HG03575 (cell line): Measurements from ENCODE around the gene PPP6R3.
"Not testable (repeated sequence)": the region's sequence is repeated elsewhere in the genome, so short reads cannot be mapped to it uniquely, and the experiment has no call there.

Experiments used
- ATAC-seq: cut with Tn5 transposase; IDR thresholded peaks from one replicate; pipeline ENCODE4 v1.9.1; 2021; ENCODE audit not compliant: unreplicated experiment, insufficient number of reproducible peaks, low FRiP score; ENCODE audit errors: extremely low read depth

The PPP6R3 gene

DNA sequence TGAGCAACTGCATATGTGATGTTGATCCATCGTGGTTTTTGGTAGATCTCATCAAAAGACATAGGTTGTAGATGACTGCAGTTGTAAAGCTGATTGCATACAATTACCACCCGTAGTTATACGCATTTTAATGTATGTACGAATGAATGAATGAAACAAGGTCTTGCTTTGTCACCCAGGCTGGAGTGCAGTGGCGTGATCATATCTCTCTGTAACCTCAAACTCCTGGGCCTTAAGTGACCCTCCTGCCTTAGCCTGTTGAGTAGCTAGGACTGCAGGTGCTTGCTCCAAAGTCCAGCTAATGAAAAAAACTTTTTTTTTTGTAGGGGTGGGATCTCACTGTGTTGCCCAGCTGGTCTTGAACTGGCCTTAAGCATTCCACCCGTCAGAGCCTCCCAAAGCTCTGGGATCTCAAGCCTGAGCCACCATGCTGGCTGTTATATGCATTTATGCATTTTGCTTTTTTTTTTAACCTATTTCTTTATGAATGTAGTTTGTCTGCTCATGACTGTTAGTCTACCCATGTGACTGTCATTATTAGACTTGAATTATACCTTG lies 53.5 kb downstream of the PPP6R3 start:
- ATAC-seq, result no peak

DNA sequence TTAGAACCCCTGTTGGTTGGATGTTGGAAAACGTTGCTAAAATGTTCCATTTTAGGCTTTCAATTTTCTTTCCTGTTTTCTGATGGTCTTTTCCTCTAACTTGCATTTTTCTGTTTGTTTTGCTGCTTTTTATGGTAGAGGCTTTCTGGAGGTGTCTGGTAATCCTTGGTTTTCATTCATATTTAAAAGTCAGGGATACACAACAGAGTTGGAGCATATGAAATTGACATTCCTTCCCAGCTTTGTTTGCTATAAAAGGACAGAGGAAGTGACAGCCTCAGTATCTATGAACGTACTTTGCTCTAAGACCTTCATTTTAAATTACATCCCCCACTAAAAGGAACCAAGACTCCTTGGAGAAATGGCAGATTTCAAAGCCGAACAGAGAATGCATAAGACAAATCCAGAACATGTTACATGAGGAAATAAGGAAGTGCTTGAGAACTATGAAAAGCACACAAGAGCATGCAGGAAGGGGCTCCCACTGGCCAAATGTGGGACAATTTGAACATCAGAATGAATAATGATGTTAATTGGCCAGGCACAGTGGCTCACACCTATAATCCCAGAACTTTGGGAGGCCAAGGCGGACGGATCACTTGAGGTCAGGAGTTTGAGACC lies 56.7 kb downstream of the PPP6R3 start:
- no peak for ATAC-seq

DNA sequence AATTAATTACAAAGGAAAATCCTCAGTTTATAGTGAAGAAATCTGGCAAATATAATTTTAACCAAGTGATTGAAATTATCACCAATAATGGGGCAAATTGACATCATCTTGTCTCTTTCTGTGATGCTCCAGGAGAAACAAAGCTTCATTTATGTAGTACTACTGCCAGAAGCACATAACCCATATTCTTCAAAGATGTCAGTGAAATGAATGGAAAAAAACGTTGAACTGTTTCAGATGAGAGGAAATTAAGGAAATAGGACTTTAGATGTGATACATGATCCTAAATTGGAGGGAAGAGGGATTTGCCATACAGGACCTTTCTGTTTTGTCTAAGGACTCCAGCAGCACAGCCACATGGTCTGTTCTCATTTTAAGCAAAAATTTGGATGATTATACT lies 57.6 kb downstream of the PPP6R3 start:
- no peak for ATAC-seq

DNA sequence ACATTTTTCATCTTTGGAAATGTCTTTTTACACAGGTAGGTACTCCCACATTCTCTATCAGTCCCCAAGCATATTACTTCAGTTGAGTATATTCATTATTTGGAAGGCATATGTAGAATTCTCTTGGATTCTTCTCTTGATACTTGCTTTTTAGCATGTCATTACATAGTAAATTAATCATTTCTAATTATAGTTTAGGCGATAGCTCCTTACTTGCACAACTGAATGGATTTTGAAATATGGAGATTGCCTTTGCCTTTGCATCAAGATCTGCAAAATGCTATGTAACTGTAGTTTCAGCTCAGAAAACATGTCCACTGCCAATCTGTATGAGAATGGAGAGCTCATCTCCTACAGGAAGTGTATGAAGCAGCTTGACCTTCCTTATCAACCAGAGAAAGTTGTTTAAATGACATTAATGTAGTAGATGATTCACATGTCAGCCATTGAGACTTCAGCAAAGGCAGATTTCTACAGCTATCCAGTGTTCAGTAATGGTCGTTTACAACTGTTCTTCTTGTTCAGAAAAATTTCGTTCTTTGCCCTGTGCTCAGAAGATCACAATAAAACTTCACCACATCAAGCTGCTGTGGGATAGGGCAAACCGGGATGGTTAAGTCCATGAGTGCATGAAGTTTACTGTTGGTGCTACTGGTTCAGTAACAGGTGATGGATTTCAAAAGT lies 61.6 kb downstream of the PPP6R3 start:
- no peak for ATAC-seq

DNA sequence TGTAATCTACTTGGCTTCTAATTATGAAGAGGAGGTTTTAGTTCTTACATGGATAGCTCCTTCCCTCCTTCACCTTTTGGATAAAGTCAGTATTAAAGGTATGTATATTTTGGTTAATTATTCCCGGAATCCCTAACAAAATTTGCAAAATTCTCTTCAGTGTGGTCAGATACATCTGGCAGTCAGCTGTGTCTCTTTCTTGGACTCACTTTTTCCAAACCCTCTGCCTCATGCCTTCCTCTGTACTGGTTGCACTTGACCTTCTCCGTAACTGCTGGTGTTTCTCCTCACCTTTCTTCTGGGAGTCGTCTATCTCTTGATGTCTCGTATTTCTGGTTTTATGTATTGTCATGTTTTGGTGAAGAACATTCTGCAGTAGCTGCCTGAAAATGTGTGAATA lies 62.5 kb downstream of the PPP6R3 start:
- no peak for ATAC-seq

DNA sequence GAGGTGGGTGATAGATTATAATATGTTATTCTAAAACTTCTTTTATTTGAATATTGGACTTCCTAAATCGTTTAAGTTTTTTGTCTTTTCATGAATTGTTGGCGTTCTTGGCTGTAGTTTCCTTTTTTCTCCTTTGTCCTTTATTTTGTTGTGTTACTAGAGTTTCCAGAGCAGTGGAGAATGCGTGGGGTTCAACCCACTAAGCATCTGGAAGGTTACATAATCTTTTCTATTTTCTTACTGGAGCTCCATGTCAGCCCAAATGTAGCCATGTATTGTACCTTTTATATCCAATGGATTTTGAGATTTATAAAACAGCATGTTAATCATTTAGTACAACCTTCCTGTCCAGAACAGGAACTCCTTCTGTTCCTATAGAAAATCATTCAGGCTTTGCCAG lies 63.2 kb downstream of the PPP6R3 start:
- no peak for ATAC-seq

DNA sequence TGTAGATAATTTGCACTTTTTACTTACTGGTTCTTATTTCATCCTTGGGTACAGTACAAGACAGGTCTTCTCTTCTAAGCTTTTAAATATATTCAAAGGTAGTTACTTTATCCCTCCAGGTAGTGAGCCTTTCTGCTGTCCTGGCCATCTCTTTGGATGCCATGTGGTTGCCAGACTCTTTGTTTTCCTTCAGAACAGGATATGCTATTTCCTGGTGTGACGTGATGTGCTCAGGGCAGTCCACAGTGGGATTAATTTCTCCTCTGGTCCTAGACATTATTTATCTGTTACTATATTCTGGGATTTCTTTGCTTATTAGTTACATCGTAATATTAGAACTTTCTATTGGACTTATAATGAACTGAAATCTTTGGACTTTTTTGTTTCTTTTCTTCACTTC lies 63.7 kb downstream of the PPP6R3 start:
- ATAC-seq, result no peak

DNA sequence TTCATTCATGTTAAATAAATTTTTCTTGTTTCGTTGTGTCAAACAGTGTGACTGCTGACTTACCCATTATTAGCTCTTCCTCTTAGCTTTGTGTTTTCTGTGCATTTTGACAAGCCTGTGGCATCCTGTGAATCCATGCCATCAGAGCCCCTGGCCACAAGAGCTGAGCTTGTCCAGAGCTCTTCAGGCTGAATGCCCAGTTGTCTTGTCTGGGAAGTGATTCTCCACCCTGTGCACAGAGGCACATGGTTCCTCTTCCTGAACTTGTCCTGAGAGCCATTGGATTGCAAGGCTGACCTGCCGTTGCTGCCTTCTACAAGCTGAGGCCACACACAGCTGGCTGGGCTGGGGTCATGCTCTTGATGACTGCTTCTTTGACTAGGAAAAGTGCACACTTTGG lies 64.1 kb downstream of the PPP6R3 start:
- no peak for ATAC-seq

DNA sequence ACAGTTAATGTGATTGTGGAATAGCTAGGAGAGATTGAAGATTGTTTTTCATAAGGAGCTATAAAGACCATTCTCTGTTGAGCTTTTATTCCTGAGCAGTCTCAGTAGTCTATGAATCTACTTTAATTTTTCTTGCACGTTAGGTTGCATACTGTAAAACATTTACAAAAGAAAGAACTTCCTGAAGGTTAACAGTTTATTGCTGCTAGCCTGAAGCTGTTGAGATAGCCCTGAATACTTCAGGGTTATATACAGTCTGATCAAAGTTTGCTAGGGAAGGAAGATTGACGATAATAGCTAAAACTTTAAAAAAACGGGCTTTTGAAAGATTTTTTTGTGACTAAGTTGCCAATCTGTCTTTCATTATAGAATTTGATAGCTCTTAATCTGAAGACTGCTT lies 64.8 kb downstream of the PPP6R3 start:
- no peak for ATAC-seq

DNA sequence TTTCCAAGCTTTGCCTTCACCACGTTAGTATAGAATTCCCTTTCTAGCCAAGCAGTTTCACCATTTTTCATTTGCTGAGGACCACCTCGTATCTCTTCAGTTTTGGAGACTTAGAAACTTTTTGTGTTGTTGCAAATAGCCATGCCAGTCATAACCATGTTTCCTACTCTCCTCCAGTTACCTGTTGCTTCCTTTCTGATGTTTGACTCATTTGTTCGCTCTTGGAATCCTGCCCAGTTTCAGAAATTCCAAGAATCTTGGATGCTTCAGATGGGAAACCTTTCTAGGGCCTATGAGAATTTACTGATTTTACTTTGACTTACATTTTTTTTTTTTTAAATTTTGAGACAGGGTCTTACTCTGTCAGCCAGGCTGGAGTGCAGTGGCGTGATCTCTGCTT lies 65.4 kb downstream of the PPP6R3 start:
- ATAC-seq, result no peak

DNA sequence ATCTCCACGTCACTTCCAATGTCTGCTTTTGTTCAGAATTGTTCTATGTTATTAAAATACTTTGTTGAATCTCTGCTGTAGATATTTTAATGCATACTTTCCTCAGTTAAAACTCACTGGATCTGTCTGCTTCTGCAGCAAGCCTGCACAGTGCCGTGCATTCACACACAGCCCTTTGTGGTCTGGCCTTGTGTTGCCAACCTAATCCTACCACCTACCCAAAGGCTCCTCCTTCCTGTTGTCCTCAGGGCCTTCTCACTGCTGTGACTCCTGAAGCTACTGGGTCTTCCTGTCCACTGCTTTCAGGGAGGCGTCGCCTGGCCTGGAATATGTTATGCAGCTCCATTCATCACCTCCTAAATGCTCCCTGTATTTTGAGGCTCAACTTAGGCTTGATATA lies 67.0 kb downstream of the PPP6R3 start:
- no peak for ATAC-seq

DNA sequence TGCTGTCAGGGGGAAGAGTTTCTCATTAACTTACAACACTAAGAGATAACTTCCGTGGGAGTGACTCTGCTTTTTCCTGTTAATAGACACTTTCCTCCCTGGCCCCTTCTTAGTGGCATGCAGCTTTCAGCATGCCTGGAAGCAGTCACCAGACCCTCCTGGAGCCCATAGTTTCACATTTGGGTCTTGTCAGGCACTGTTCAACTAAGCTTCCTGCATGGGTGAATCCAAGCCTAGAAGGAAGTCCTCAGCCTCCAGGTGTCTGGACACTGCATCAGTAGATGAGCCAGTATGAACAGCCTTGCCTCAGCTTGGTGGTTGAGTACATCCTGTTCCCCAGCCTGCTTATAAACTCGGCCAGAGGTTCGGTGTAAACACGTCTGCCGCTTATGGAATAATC lies 68.1 kb downstream of the PPP6R3 start:
- no peak for ATAC-seq

DNA sequence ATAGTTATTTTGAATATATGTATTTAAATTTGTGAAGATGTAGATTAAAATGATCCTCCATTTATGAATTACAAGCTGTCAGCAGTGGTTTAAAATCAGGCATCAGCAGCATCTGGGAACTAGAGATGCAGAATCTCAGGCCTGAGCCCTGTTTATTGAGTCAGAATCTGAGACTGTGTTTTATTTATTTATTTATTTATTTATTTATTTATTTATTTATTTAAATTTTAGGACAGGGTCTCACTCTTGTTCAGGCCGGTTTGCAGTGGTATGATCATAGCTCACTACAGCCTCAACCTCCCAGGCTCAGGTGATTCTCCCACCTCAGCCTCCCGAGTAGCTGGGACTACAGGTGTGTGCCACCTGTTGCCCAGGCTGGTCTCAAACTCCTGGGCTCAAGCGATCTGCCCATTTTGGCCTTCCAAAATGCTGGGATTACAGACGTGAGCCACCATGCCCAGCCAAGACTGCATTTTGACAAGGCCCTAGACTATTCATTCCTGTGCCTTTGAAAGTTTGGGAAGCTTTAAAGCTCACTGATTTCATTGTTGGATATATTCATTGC lies 70.7 kb downstream of the PPP6R3 start:
- no peak for ATAC-seq

DNA sequence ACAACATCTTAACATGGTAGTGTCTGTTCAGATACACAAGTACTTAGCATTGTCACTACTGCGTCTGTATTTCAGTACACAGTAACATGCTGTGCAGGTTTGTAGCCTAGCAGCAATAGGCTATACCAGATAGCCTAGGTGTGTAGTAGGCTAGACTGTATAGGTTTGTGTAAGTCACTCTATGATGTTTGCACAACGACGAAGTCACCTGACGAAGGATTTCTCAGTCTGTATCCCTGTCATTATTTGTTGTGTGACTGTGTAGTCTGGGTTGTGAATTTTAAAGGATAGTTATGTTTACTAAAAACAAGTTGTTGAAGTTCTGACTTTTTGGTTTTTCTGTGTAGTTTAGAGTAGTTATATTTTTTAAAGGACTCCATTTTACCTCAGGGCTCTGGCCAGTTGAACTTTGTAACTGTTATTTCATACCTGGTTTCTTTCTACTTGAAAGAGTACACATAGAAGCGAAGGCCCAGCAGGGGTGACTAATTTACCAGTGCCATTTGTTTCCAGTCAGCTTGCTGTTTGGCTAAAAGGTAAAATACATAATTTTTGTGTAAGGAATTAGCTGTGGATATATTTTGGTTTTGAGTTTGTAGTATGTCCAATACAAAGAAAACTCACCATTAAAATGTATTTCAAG lies 72.3 kb downstream of the PPP6R3 start:
- ATAC-seq, result no peak

DNA sequence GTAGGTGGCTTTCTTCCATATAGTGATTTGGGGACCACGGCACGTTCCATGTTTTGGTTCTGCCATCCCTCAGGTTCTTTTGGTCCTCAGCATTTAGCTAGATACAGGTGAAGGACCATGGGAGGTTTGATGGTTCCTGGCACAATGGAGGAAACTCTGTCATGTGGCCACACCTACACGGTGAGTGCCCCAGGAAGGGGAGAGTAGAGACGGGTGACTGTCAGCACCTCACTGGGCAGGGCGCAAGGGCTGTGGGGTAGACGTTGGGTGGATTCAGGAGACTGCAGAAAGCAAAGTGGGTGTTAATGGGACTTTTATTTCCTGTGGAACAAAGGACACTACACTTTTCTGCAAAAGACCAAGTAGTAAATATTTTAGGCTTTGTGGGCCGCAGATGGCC lies 73.4 kb downstream of the PPP6R3 start:
- no peak for ATAC-seq

DNA sequence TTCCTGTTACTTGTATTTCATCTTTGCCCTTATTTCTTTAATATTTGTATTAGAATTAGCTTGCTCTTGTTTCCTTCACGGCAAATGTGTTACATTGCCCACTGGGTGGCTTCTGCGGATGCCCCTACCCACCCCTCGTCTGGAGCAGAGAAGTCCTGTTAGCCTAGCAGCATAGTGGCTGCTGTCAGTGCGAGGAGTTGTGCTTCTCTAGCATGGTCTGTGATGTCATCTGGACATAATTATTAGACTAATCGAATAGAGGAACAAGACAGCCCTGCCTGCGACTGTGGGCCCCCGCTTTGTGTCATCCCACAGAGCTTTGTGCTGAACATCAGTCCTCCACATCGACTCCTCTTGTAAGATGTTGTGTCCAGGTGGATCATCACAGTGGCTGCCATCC lies 74.5 kb downstream of the PPP6R3 start:
- no peak for ATAC-seq

DNA sequence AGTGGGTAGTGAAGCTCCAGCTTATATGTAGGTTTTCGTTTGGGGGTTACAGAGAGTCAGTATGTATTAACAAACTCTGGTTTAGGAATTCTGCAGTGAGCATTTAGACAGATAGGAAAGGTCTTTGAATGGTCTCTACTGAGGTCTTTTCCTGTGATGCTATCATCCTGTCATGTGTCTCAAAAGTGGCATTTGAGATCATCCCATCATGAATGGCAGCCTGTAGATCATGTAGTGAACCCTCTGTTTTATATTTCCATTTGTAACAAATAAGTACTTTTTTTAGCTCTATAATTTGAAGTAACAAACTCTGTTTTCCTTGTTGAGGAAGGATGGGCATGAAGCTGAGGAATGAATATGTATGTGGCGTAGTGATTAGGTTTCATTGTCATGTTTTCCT lies 76.2 kb downstream of the PPP6R3 start:
- no peak for ATAC-seq

DNA sequence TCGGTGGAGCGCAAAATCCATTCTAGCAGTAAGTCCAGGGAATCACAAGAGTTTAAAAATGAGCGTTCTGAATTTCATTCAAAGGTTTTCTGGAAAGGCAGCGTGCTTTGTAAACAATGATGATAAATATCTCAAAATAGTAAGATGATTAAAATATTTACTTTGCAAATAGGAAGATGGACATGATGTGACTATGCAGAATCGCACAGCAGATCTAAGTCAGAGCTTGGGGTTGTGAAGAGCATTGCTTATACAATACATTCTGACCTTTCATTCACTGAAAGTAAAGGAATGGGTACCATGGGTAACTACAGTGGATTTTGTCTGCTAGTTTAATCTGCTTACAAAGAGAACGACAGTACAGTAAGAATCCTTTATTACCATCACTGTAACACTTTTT lies 77.5 kb downstream of the PPP6R3 start:
- ATAC-seq, result no peak

DNA sequence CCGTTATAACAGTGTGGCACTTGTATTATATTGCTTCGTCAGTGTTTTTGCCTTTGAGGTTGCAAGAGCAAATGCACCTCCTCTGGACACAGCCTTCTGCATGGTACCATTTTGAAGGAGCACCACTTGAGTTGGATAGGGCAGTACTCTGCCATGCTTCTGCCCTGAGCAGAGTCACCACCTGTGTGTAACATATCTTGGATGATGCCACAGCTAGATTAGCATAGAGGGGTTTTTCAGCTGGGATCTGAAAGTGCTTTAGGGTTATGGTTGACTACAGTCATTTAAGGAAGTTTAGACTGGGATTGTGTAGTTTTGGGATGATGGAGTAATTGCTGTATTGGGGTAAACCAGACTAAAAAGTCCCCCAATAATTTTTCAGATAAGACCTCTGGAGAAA lies 78.8 kb downstream of the PPP6R3 start:
- no peak for ATAC-seq

DNA sequence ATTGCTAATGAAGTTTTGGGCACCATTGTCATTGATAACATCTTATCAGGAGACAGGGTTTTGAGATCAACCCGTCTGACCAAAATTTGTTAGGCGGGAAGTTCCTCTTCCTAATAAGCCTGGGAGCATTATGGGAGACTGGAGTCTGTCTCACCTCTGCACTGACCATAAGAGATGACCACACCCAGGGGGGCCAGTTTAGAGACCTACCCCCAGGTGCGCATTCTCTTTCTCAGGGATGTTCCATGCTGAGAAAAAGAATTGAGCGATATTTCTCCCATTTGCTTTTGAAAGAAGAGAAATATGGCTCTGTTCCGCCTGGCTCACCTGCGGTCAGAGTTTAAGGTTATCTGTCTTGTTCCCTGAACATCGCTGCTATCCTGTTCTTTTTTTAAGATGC lies 80.0 kb downstream of the PPP6R3 start:
- not testable (repeated sequence) for ATAC-seq
